ENCODE results near the gene STAT3.
"Not testable (repeated sequence)": the region's sequence is repeated elsewhere in the genome, so short reads cannot be mapped to it uniquely, and the experiment has no call there.

The STAT3 gene

GRCh38 chr17:42316755-42317154, 71.5 kb downstream of the STAT3 start:
- DNase-seq (ENCODE audit: low read depth) = no peak

- no peak for DNase-seq (ENCODE audit: low read depth)
These were observed 72.7 kb downstream of the STAT3 start for GRCh38 chr17:42315402-42316156.

GRCh38 chr17:42313773-42314566, 74.3 kb downstream of the STAT3 start:
- DNase-seq (ENCODE audit: low read depth) = no peak

GRCh38 chr17:42313389-42313772, 74.9 kb downstream of the STAT3 start:
- DNase-seq (ENCODE audit: low read depth) = no peak

GRCh38 chr17:42312285-42313130, 75.7 kb downstream of the STAT3 start:
- no peak for DNase-seq (ENCODE audit: low read depth)

- DNase-seq (ENCODE audit: low read depth) = no peak
These were observed 76.3 kb downstream of the STAT3 start for GRCh38 chr17:42312035-42312284.

GRCh38 chr17:42311240-42312034, 76.8 kb downstream of the STAT3 start:
- no peak for DNase-seq (ENCODE audit: low read depth)

GRCh38 chr17:42310787-42311215, 77.4 kb downstream of the STAT3 start:
- DNase-seq (ENCODE audit: low read depth) = no peak

- DNase-seq (ENCODE audit: low read depth) = no peak
These were observed 78.1 kb downstream of the STAT3 start for GRCh38 chr17:42309986-42310786.

GRCh38 chr17:42309142-42309541, 79.1 kb downstream of the STAT3 start:
- no peak for DNase-seq (ENCODE audit: low read depth)

GRCh38 chr17:42308446-42308845, 79.8 kb downstream of the STAT3 start:
- DNase-seq (ENCODE audit: low read depth) = no peak

GRCh38 chr17:42307362-42307927, 80.8 kb downstream of the STAT3 start:
- DNase-seq (ENCODE audit: low read depth) = no peak

GRCh38 chr17:42306385-42306667, 81.9 kb downstream of the STAT3 start:
- DNase-seq (ENCODE audit: low read depth) = no peak

- no peak for DNase-seq (ENCODE audit: low read depth)
These were observed 82.5 kb downstream of the STAT3 start for GRCh38 chr17:42305543-42306384.

- not testable (repeated sequence) for DNase-seq (ENCODE audit: low read depth)
These were observed 83.3 kb downstream of the STAT3 start for GRCh38 chr17:42305031-42305330.

- DNase-seq (ENCODE audit: low read depth) = no peak
These were observed 83.8 kb downstream of the STAT3 start for GRCh38 chr17:42304187-42305030.

- DNase-seq (ENCODE audit: low read depth) = no peak
These were observed 84.5 kb downstream of the STAT3 start for GRCh38 chr17:42303694-42304093.

GRCh38 chr17:42301022-42301421, 87.2 kb downstream of the STAT3 start:
- no peak for DNase-seq (ENCODE audit: low read depth)

- not testable (repeated sequence) for DNase-seq (ENCODE audit: low read depth)
These were observed 88.3 kb downstream of the STAT3 start for GRCh38 chr17:42299913-42300312.

All from HS-5 (cell line).